HG03575 (cell line): ENCODE results near the gene RHOT1.
"Not testable (repeated sequence)": the region's sequence is repeated elsewhere in the genome, so short reads cannot be mapped to it uniquely, and the experiment has no call there.

Experiments
- ATAC-seq: cut with Tn5 transposase; IDR thresholded peaks from one replicate; pipeline ENCODE4 v1.9.1; 2021; ENCODE audit not compliant: unreplicated experiment, insufficient number of reproducible peaks, low FRiP score; ENCODE audit errors: extremely low read depth

The RHOT1 gene

DNA sequence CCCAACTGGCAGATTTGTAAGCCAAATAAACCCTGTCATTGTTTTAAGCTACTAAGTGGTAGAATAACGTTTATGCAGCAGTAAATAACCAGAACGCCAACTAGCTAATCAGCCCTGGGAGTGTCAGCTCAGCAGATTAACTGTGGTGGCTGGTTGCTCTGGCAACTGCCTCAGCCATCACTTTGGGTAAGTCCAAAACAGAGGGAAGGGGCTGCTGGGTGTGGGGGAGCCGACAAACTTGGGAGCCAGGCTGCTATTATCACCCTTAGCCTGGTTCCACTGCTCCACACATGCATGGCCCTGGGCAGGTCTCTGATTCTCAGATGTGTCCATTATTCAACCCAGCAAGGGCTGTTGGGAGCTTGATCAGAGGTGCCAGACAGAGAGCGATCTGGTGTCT, 22.2 kb upstream of the RHOT1 start:
- no peak for ATAC-seq

DNA sequence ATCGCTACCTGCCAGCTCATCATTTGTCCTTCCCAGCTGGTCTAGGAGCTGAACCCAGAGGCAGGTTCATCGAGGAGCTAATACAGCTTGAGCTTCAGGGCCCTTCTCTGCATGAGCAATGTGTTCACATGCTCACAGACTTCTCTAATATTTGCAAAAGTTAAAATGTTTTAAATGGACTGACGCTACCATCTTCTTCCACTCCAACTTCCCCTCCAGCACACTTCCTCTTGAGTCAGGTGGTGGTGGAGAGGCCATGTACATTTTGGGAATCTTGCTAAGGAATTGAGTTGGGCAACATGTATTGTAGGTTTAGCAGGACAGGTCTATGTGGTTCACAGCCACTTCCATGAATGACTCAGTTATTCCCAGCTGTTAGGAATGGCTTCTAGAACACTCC, 21.6 kb upstream of the RHOT1 start:
- no peak for ATAC-seq

- ATAC-seq: no peak
Measured at GRCh38 chr17:32123782-32124181, 18.5 kb upstream of the RHOT1 start.

- ATAC-seq: no peak
Measured at GRCh38 chr17:32124985-32125847, 17.1 kb upstream of the RHOT1 start.

DNA sequence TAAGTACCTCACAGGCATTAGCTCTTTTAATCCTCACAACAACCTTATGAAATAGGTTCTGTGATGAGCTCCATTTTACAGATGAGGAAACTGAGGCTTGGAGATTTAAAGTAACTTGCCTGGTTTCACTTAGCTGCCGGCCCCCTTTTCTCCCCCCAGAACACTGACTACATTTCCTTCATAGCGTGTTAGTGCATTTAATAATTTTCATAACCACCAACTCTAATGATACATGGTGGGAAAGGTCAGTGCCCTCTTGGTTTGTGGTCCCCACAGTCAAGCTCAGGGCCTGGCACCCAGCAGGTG, 16.5 kb upstream of the RHOT1 start:
- ATAC-seq: no peak

DNA sequence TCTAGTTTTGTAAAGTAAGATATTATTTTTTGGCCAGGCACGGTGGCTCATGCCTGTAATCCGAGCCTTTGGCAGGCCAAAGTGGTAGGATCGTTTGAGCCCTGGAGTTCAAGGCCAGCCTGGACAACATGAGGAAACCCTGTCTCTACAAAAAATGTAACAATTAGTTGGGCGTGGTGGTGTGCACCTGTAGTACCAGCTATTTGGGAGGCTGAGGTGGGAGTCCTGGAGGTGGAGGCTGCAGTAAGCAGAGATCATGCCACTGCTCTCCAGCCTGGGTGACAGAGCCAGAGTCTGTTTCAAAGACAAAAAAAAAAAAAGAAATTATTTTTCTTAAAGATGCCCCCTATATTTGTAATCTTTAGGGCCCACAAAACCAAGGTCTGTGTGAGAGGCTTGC, 16.0 kb upstream of the RHOT1 start:
- ATAC-seq: no peak

DNA sequence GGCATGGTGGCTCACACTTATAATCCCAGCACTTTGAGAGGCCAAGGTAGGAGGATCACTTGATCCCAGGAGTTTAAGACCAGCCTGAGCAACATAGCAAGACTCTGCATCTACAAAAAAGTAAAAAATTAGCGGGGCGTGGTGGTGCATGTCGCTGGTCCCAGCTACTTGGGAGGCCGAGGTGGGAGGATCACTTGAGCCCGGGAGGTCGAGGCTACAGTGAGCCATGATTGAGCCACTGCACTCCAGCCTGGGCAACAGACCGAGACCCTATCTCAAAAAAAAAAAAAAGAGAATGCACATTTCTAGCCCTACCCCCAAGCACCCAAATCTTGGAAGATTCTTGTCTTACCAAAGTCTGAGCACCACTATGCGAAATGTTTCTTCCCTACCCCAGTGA, 15.6 kb upstream of the RHOT1 start:
- no peak for ATAC-seq

DNA sequence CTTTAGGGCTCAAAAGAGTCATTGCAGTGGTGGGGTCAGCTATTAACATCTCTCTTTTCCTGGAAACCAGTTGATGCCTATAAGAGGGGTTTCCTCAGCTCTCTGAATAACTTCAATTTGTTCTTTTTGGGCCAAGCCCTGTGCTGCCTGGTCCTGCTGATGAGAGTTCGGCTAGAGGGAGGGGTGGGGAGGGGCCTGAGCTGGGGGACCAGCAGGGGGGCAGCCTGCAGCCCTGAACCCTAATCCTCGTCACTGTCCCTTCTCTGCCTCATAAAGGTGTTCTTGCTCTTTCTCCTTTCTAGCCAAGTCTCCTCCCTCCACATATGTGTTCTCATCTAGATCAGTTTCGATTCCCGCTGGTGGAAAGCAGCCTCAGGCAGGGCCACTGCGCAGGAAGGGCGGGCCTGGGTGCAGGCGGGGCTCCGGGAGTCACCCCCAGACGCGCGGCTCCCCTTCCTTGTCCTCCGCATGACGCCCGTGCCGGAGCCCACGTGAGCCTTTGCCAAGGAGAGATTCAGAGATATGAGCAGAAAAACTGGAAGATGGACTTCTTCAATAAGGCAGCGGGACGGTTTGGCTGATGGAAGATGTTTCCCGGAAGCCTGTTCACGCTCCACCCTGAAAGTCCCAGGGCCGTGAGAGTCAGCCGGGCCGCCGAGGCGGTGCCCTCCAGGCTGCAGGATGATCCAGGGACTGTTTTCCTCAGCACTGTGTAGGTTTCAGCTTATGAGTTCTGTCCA, 15.0 kb upstream of the RHOT1 start:
- ATAC-seq: no peak

- not testable (repeated sequence) for ATAC-seq
Measured at GRCh38 chr17:32128470-32128869, 13.8 kb upstream of the RHOT1 start.

DNA sequence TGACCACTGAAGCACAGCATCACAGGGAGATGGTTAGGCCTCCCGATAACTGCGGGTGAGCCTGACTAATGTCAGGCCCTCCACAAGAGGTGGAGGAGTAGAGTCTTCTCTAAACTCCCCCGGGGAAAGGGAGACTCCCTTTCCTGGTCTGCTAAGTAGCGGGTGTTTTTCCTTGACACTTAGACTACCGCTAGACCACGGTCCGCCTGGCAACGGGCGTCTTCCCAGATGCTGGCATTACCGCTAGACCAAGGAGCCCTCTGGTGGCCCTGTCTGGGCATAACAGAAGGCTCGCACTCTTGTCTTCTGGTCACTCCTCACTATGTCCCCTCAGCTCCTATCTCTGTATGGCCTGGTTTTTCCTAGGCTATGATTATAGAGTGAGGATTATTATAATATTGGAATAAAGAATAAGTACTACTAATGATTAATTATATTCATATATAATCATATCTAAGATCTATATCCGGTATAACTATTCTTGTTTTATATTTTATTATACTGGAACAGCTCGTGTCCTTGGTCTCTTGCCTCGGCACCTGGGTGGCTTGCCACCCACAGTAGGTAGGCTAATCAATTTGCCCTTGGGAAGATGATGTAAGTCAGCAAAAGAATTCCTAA, 6.7 kb upstream of the RHOT1 start:
- not testable (repeated sequence) for ATAC-seq

- no peak for ATAC-seq
Measured at GRCh38 chr17:32136856-32137255, 5.4 kb upstream of the RHOT1 start.

GRCh38 chr17:32139504-32139903, 2.8 kb upstream of the RHOT1 start:
- not testable (repeated sequence) for ATAC-seq

- ATAC-seq: no peak
Measured at GRCh38 chr17:32141258-32141657, 1.0 kb upstream of the RHOT1 start.

DNA sequence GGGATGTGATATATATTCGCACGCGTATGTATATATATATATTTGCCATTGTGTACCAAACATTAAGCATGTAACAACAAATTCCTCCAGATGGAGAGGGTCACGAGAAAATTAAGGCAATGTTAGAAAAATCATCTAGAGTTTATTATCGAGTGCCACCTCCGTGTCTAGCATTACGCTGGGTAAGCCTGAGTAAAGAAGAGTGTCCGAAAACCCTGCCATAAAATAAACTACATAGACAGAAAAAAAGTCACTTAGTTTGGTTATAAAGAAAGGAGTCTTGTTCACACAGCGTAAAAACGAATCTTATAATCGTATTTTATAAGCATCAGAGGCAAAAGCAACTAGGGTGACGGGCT, 644 bp upstream of the RHOT1 start:
- ATAC-seq: no peak

- ATAC-seq: no peak
Measured at GRCh38 chr17:32142857-32143526, 690 bp downstream of the RHOT1 start.

DNA sequence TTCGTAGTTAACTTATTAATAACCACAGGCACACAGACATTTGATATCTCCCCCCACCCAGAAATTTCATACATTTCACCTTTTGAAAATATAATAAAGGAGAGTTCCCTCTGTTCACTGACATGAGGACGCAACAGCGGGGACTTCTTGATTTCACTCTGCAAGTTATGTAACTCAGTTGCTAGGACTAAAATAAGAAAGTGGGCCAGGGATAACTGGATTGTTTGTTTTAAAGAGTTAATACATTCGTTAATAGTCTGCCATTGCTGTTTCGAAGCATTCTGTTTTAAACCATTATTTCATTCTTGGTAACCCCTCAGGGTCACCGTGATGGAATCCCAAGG, 1.2 kb downstream of the RHOT1 start:
- ATAC-seq: no peak

- not testable (repeated sequence) for ATAC-seq
Measured at GRCh38 chr17:32144442-32144841, 2.1 kb downstream of the RHOT1 start.

DNA sequence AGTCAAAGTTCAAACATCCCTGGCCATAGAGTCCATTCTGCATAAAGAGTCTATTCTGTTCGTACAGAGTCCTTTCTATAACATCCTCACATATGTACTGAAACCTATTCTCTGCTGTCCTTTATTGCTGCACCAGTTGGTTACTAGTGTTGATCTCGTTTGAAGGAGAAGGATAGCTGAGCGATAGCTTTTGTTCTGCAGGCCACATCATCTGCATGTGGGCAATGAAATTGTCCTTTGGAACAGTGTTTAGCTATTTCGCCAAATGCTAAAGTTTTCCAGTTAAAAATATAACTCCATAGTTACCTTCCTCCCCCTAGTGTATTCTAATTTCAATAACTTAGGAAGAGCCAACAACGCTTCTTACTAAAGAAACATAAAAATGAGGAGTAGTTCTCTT, 6.0 kb downstream of the RHOT1 start:
- no peak for ATAC-seq

- no peak for ATAC-seq
Measured at GRCh38 chr17:32150358-32150757, 8.1 kb downstream of the RHOT1 start.

- ATAC-seq: no peak
Measured at GRCh38 chr17:32152130-32152529, 9.8 kb downstream of the RHOT1 start.
